ENCODE data around the gene ITGAX. TPM values are rescaled to one million over a fixed set of nuclear protein-coding genes. Genes with fewer than 3 reads are reported as not detected.

The ITGAX gene
- total and polyA plus RNA-seq, 8 donors = 1.1 to 6.7 (median 4.1) TPM; not detected in 1

DNA sequence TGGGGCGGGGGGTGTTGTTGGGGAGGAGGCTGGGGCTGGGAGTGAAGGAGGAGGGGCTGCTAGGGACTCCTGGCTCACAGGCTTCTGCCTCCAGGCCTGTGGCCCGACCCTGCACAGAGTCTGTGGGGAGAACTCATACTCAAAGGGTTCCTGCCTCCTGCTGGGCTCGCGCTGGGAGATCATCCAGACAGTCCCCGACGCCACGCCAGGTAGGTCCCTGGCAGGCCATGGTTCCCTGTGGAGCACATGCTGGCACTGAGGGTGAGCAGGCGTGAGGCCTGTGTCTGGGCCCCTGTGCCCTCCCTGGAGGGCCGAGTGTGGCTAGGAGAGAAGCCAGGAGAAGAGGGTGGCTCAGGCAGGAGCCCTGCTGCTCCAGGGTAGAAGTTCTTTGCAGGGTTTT lies 42.7 kb downstream of the ITGAX start:
- DNase-seq = no peak
- H3K4me1 ChIP-seq = no peaks in the 10 kb centered on the region
- H3K9me3 ChIP-seq = peaks cover 0 to 13% (median 6%) of the 10 kb centered on the region in 4 donors
- H3K27me3 ChIP-seq = peaks cover 0 to 31% (median 9%) of the 10 kb centered on the region in 3 donors
- H3K27ac ChIP-seq = no peak overlapping the region
- H3K4me3 ChIP-seq = no peak overlapping the region
- 63 to 77% (median 71%) methylated on average over 8 to 9 of the region's 9 CpGs for WGBS, 5 donors
- no peaks in the 10 kb centered on the region for H3K36me3 ChIP-seq
- intact Hi-C loops (cut with DNase I; ENCODE audit: low total_unique reads) = no loop called here
- TF ChIP-seq, protein P1, sequence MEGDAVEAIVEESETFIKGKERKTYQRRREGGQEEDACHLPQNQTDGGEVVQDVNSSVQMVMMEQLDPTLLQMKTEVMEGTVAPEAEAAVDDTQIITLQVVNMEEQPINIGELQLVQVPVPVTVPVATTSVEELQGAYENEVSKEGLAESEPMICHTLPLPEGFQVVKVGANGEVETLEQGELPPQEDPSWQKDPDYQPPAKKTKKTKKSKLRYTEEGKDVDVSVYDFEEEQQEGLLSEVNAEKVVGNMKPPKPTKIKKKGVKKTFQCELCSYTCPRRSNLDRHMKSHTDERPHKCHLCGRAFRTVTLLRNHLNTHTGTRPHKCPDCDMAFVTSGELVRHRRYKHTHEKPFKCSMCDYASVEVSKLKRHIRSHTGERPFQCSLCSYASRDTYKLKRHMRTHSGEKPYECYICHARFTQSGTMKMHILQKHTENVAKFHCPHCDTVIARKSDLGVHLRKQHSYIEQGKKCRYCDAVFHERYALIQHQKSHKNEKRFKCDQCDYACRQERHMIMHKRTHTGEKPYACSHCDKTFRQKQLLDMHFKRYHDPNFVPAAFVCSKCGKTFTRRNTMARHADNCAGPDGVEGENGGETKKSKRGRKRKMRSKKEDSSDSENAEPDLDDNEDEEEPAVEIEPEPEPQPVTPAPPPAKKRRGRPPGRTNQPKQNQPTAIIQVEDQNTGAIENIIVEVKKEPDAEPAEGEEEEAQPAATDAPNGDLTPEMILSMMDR (IDR thresholded peaks at IDR 0.05) = no peak
- no peak for TF ChIP-seq POLR2AphosphoS5 (IDR thresholded peaks at IDR 0.05)
- TF ChIP-seq POLR2A (IDR thresholded peaks at IDR 0.05) = no peak
- no peak for TF ChIP-seq EP300 (IDR thresholded peaks at IDR 0.05)

DNA sequence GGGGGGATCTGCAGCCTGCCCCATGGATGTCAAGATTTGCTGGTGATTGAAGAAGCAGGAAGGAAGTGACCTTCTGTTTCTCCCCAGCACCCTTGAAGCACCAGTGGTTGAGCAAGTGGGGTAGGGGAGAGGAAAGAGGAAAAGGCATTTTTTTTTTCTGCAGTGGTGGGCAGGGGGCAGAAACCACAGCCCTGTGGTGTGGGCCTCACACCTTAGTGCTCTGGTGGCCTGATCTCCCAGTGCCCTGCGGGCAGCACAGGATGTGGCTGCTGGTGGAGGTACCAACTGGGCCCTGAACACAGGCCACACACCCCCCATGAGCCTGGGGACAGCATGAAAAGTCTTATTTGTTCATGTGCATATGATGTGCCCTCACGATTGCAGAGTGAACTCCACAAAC lies 45.2 kb downstream of the ITGAX start:
- WGBS, 5 donors = 37 to 88% (median 68%) methylated on average over 2 of the region's 2 CpGs
- Histone ChIP-seq H3K27me3 (peaks cover 0 to 18% (median 3%) of the 10 kb centered on the region in 3 donors), H3K4me3 (no peak overlapping the region), H3K27ac (peak overlapping the region in 1 of 5 donors; percentile 28), H3K4me1 (no peaks in the 10 kb centered on the region), H3K9me3 (peaks cover 0 to 13% (median 6%) of the 10 kb centered on the region in 4 donors), H3K36me3 (no peaks in the 10 kb centered on the region)
- DNase-seq = no peak
- intact Hi-C loops (cut with DNase I; ENCODE audit: low total_unique reads) = no loop called here
- no peak for TF ChIP-seq POLR2AphosphoS5 (IDR thresholded peaks at IDR 0.05)
- no peak for TF ChIP-seq POLR2A (IDR thresholded peaks at IDR 0.05)
- TF ChIP-seq, protein P1 (IDR thresholded peaks at IDR 0.05) = no peak
- no peak for TF ChIP-seq EP300 (IDR thresholded peaks at IDR 0.05)

DNA sequence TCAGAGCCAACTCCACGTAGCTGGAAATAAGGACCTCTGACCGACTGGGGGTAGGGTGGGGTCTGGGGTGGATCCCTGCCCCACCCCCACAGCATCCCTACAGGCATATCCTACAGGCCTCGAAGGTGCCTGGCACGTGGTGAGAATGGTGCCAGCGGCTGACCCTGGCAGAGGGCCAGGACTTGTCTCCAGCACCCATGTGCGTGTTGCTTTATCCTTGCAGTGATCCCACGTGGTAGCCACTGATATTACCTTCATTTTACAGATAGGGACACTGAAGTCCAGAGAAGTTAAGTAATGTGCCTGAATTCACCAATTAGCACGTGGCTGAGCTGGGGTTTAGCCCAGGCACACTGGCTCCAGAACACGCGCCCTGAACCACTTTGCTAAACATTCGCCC lies 46.5 kb downstream of the ITGAX start:
- TF ChIP-seq POLR2AphosphoS5 (IDR thresholded peaks at IDR 0.05) (no peak), EP300 (IDR thresholded peaks at IDR 0.05) (no peak), POLR2A (IDR thresholded peaks at IDR 0.05) (no peak)
- TF ChIP-seq, protein P1 (IDR thresholded peaks at IDR 0.05) = no peak
- Histone ChIP-seq H3K9me3 (peaks cover 0 to 13% (median 6%) of the 10 kb centered on the region in 4 donors), H3K36me3 (no peaks in the 10 kb centered on the region), H3K4me1 (no peaks in the 10 kb centered on the region), H3K27me3 (peaks cover 0 to 11% (median 3%) of the 10 kb centered on the region in 3 donors), H3K27ac (no peak overlapping the region), H3K4me3 (no peak overlapping the region)
- intact Hi-C loops (cut with DNase I; ENCODE audit: low total_unique reads) = no loop called here
- WGBS, 5 donors = 57 to 73% (median 72%) methylated on average over 10 to 11 of the region's 11 CpGs
- DNase-seq = no peak

DNA sequence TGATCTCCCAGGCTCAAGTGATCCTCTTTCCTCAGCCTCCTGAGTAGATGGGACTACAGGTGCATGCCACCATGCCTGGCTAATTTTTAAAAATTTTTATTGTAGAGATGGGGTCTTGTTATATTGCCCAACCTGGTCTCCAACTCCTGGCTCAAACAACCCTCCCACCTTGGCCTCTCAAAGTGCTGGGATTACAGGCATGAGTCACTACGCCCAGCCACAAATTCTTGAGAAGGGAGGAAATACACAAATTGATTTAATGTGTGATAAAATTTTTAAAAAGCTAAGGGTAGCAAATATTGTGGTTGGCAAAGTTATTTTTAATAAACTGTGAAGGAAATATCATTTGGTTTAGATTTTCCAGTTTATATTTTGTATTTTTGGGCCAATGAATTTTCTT lies 47.7 kb downstream of the ITGAX start:
- Histone ChIP-seq H3K4me3 (no peak overlapping the region), H3K9me3 (peaks cover 0 to 13% (median 6%) of the 10 kb centered on the region in 4 donors), H3K27me3 (peaks cover 0 to 5% (median 0%) of the 10 kb centered on the region in 3 donors), H3K36me3 (no peaks in the 10 kb centered on the region), H3K27ac (no peak overlapping the region), H3K4me1 (no peaks in the 10 kb centered on the region)
- intact Hi-C loops (cut with DNase I; ENCODE audit: low total_unique reads) = no loop called here
- WGBS, 5 donors = 58 to 87% (median 67%) methylated on average over 1 of the region's 1 CpG
- TF ChIP-seq, protein P1 (IDR thresholded peaks at IDR 0.05) = no peak
- TF ChIP-seq POLR2AphosphoS5 (IDR thresholded peaks at IDR 0.05) = no peak
- no peak for TF ChIP-seq POLR2A (IDR thresholded peaks at IDR 0.05)
- TF ChIP-seq EP300 (IDR thresholded peaks at IDR 0.05) = no peak
- no peak for DNase-seq

Measured in stomach (tissue), 9 donors.